HG03460 (cell line): Measurements from ENCODE around the gene EREG.
"Not testable (repeated sequence)": the region's sequence is repeated elsewhere in the genome, so short reads cannot be mapped to it uniquely, and the experiment has no call there.

ENCODE experiments used
- ATAC-seq: cut with Tn5 transposase; IDR thresholded peaks from one replicate; pipeline ENCODE4 v1.9.1; 2021; ENCODE audit not compliant: unreplicated experiment

Gene EREG

GRCh38 chr4:74387790-74388189, 22.8 kb downstream of the EREG start:
- ATAC-seq, result no peak

- ATAC-seq, result no peak
Observed at GRCh38 chr4:74389494-74389893, 24.5 kb downstream of the EREG start.

GRCh38 chr4:74390677-74391076, 25.7 kb downstream of the EREG start:
- ATAC-seq, result no peak

- no peak for ATAC-seq
Observed at GRCh38 chr4:74391346-74391745, 26.4 kb downstream of the EREG start.

- no peak for ATAC-seq
Observed at GRCh38 chr4:74391890-74392475, 27.0 kb downstream of the EREG start.

- no peak for ATAC-seq
Observed at GRCh38 chr4:74394476-74395136, 29.7 kb downstream of the EREG start.

GRCh38 chr4:74395633-74396032, 30.7 kb downstream of the EREG start:
- ATAC-seq, result no peak

GRCh38 chr4:74397748-74398426, 32.9 kb downstream of the EREG start:
- no peak for ATAC-seq

GRCh38 chr4:74398894-74399589, 34.1 kb downstream of the EREG start:
- ATAC-seq, result not testable (repeated sequence)

- no peak for ATAC-seq
Observed at GRCh38 chr4:74400395-74400794, 35.5 kb downstream of the EREG start.

- peak; percentile 94 for ATAC-seq
Observed at GRCh38 chr4:74402692-74403456, 37.9 kb downstream of the EREG start.

GRCh38 chr4:74407891-74408290, 42.9 kb downstream of the EREG start:
- ATAC-seq, result no peak

- no peak for ATAC-seq
Observed at GRCh38 chr4:74408639-74409038, 43.7 kb downstream of the EREG start.

- no peak for ATAC-seq
Observed at GRCh38 chr4:74410272-74410671, 45.3 kb downstream of the EREG start.

GRCh38 chr4:74412225-74412624, 47.3 kb downstream of the EREG start:
- no peak for ATAC-seq

- no peak for ATAC-seq
Observed at GRCh38 chr4:74413265-74413664, 48.3 kb downstream of the EREG start.

GRCh38 chr4:74414149-74414809, 49.3 kb downstream of the EREG start:
- ATAC-seq, result no peak

- ATAC-seq, result no peak
Observed at GRCh38 chr4:74415602-74416300, 50.8 kb downstream of the EREG start.

GRCh38 chr4:74418063-74418670, 53.2 kb downstream of the EREG start:
- no peak for ATAC-seq
